Measurements from ENCODE around the gene EPHA1.

GRCh38 chr7:143341842-143342241 is 66.8 kb downstream of the EPHA1 start:
- no peak for TF ChIP-seq CTCF (IDR thresholded peaks at IDR 0.05)
- no peak for TF ChIP-seq ZFX (IDR thresholded peaks at IDR 0.05; ENCODE audit: borderline replicate concordance)
